DND-41 (cell line): Measurements from ENCODE around the gene UPK1B.

Experiments
- ATAC-seq: fragments of 200-7000 bp; cut with Tn5 transposase; 3 replicates; pipeline ENCODE4 v1.9.1; 2021; ENCODE audit warnings: low read depth; ENCODE audit not compliant: insufficient read depth
- DNase-seq: peaks from one replicate; pipeline ENCODE4 v3.0.0-alpha.2; 2020
- H2AFZ ChIP-seq: 2 replicates; pipeline ENCODE4 v1.6.0; 2012; ENCODE audit warnings: low read depth, low read length
- H3K27ac ChIP-seq: 2 replicates; pipeline ENCODE4 v1.5.1; 2012; ENCODE audit warnings: low read length, inconsistent platforms
- H3K27me3 ChIP-seq: fragments of 200-600 bp; sonication (generic); 2 replicates; pipeline ENCODE4 v1.6.0; 2012; ENCODE audit warnings: low read length, mild to moderate bottlenecking, inconsistent platforms; ENCODE audit not compliant: insufficient read depth, poor library complexity
- H3K36me3 ChIP-seq: 2 replicates; pipeline ENCODE4 v1.5.1; 2012; ENCODE audit warnings: low read length, inconsistent platforms; ENCODE audit not compliant: insufficient read depth
- H3K4me1 ChIP-seq: 2 replicates; pipeline ENCODE4 v1.5.1; 2012; ENCODE audit warnings: mild to moderate bottlenecking, low read length; ENCODE audit not compliant: insufficient read depth
- H3K4me2 ChIP-seq: 2 replicates; pipeline ENCODE4 v1.6.0; 2012; ENCODE audit warnings: mild to moderate bottlenecking, moderate library complexity, low read length, inconsistent platforms; ENCODE audit not compliant: insufficient read depth
- H3K4me3 ChIP-seq, 2 experiments: fragments of 200-600 bp in 1 of 2; shearing (Covaris generic) in 1 of 2; 2 replicates each; pipeline ENCODE4 v1.5.1; 2012 to 2016; ENCODE audit warnings: inconsistent platforms in 2 of 2, low read length in 2 of 2, mild to moderate bottlenecking in 2 of 2, low read depth in 1 of 2, moderate library complexity in 1 of 2
- H3K79me2 ChIP-seq: 2 replicates; pipeline ENCODE4 v1.6.0; 2012; ENCODE audit warnings: low read length, inconsistent platforms; ENCODE audit not compliant: insufficient read depth
- H3K9ac ChIP-seq: 2 replicates; pipeline ENCODE4 v1.6.0; 2012; ENCODE audit warnings: low read depth, mild to moderate bottlenecking, inconsistent platforms, low read length, moderate library complexity
- H3K9me3 ChIP-seq: 2 replicates; pipeline ENCODE4 v1.5.1; 2012; ENCODE audit warnings: low read length, moderate library complexity, mild to moderate bottlenecking, inconsistent platforms; ENCODE audit not compliant: insufficient read depth, severe bottlenecking
- H4K20me1 ChIP-seq: 2 replicates; pipeline ENCODE4 v1.6.0; 2012; ENCODE audit warnings: low read length; ENCODE audit not compliant: insufficient read depth
- CTCF ChIP-seq: IDR thresholded peaks from 2 replicates; pipeline ENCODE4 v1.5.1; 2012; ENCODE audit warnings: borderline replicate concordance, low read length, moderate library complexity, mild to moderate bottlenecking; ENCODE audit not compliant: poor library complexity, severe bottlenecking; ENCODE audit errors: extremely low read depth
- EZH2 ChIP-seq: IDR thresholded peaks from 3 replicates; pipeline ENCODE4 v1.6.1; 2012; ENCODE audit warnings: borderline replicate concordance, low read depth, mild to moderate bottlenecking, moderate library complexity, low read length, inconsistent platforms; ENCODE audit not compliant: severe bottlenecking

The UPK1B gene

DNA sequence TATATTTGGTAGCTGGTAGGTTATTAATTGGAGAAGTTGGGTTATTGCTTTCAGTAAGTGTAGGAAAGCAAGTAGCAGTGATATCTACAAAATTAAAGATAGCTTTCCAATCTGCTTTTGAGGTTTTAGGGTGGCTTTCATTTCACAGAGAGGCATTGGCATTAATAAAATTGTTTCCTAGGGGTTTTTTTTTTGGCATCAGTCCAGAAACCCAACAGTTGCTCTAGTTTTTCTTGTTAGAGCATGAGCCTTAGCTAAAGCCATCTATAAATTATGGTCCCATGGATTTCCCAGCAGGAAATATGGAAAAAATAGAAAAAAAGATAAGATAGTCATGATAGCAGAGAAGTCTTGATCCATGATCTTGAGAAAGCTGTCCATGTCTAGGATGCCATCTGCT, 70.3 kb downstream of the UPK1B start:
- Histone ChIP-seq H3K4me2 (no peak overlapping the region), H3K9me3 (no peaks in the 10 kb centered on the region), H3K4me1 (peaks cover 26% of the 10 kb centered on the region), H3K79me2 (peaks cover 13% of the 10 kb centered on the region), H3K4me3 (no peak overlapping the region), H3K36me3 (no peaks in the 10 kb centered on the region; the same call in 1 of the 2 replicates), H3K9ac (no peak overlapping the region), H3K27me3 (no peaks in the 10 kb centered on the region), H3K27ac (no peak overlapping the region), H2AFZ (no peak overlapping the region), H4K20me1 (no peaks in the 10 kb centered on the region)
- TF ChIP-seq CTCF (no peak), EZH2 (no peak)
- DNase-seq (no peak), ATAC-seq (no peak)

- H3K4me1 ChIP-seq: peaks cover 9% of the 10 kb centered on the region
- DNase-seq (no peak), ATAC-seq (no peak)
- no peaks in the 10 kb centered on the region for H3K36me3 ChIP-seq
- H3K9me3 ChIP-seq: no peaks in the 10 kb centered on the region
- no peak overlapping the region for H3K27ac ChIP-seq
- TF ChIP-seq EZH2 (no peak), CTCF (no peak)
- H3K4me3 ChIP-seq: no peak overlapping the region
- H4K20me1 ChIP-seq: no peaks in the 10 kb centered on the region
- H2AFZ ChIP-seq: no peak overlapping the region
- H3K79me2 ChIP-seq: no peaks in the 10 kb centered on the region
- no peak overlapping the region for H3K4me2 ChIP-seq
- H3K27me3 ChIP-seq: no peaks in the 10 kb centered on the region
- no peak overlapping the region for H3K9ac ChIP-seq
These were observed 72.4 kb downstream of the UPK1B start for GRCh38 chr3:119245778-119246177.
